Measurements from ENCODE around the gene CTNNA1. TPM values are rescaled to one million over a fixed set of nuclear protein-coding genes. Genes with fewer than 3 reads are reported as not detected.
"Not testable (repeated sequence)": the region's sequence is repeated elsewhere in the genome, so short reads cannot be mapped to it uniquely, and the experiment has no call there.

CTNNA1 gene
- total RNA-seq, 2 donors from 2014 or later, result 266 to 322 TPM

DNA sequence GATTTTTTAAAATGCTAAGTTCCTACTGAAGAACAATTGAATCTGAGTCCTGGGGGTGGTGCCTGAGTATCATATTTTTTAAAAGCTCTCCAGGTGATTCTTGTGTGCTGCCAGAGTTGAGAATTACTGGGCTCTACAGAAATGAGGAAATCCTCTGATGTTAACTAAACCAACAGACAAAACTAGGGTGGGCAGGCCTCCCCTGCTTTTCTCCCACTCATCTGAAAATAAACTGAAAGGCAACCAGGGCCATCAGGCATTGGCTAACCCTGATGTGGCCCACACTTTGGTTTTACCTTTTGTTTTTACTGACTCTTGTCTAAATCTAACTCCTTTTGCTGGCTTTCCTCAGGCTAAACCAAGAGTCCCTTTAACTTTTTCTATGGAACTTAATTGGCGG is 13.3 kb upstream of the CTNNA1 start:
- Histone ChIP-seq H3K4me3 (no peak overlapping the region), H3K27me3 (replicated peaks; ENCODE audit: insufficient read depth) (no peaks in the 10 kb centered on the region), H3K36me3 (no peaks in the 10 kb centered on the region), H3K9me3 (no peaks in the 10 kb centered on the region), H3K4me1 (ENCODE audit: control insufficient read depth in 1 of 2, low read depth in 2 of 2) (no peaks in the 10 kb centered on the region), H3K27ac (no peak overlapping the region)
- TF ChIP-seq, protein P1, sequence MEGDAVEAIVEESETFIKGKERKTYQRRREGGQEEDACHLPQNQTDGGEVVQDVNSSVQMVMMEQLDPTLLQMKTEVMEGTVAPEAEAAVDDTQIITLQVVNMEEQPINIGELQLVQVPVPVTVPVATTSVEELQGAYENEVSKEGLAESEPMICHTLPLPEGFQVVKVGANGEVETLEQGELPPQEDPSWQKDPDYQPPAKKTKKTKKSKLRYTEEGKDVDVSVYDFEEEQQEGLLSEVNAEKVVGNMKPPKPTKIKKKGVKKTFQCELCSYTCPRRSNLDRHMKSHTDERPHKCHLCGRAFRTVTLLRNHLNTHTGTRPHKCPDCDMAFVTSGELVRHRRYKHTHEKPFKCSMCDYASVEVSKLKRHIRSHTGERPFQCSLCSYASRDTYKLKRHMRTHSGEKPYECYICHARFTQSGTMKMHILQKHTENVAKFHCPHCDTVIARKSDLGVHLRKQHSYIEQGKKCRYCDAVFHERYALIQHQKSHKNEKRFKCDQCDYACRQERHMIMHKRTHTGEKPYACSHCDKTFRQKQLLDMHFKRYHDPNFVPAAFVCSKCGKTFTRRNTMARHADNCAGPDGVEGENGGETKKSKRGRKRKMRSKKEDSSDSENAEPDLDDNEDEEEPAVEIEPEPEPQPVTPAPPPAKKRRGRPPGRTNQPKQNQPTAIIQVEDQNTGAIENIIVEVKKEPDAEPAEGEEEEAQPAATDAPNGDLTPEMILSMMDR (IDR thresholded peaks at IDR 0.05), result no peak
- no peak for DNase-seq (ENCODE audit: low spot score)
- ATAC-seq (ENCODE audit: insufficient number of reproducible peaks, low FRiP score, low read depth), result no peak

DNA sequence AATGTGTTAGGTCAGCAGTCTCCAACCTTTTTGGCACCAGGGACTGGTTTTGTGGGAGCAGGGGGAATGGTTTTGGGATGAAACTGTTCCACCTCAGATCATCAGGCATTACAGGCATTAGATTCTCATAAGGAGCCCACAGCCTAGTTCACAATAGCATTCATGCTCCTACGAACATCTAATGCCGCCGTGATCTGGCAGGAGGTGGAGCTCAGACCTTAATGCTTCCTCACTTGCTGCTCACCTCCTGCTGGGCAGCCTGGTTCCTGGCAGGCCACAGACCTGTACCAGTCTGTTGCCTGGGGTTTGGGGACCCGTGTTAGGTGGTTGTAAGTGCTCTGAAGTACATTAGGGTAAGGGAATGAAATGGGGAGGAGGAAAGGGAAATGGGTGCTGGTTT is 9.7 kb upstream of the CTNNA1 start:
- TF ChIP-seq, protein P1 (IDR thresholded peaks at IDR 0.05), result no peak
- DNase-seq (ENCODE audit: low spot score), result no peak
- H3K27ac ChIP-seq, result no peak overlapping the region
- H3K4me1 ChIP-seq (ENCODE audit: control insufficient read depth in 1 of 2, low read depth in 2 of 2), result no peaks in the 10 kb centered on the region
- no peaks in the 10 kb centered on the region for H3K36me3 ChIP-seq
- H3K27me3 ChIP-seq (replicated peaks; ENCODE audit: insufficient read depth), result no peaks in the 10 kb centered on the region
- H3K9me3 ChIP-seq, result no peaks in the 10 kb centered on the region
- ATAC-seq (ENCODE audit: insufficient number of reproducible peaks, low FRiP score, low read depth), result no peak
- H3K4me3 ChIP-seq, result no peak overlapping the region

- no peak overlapping the region for H3K27ac ChIP-seq
- H3K27me3 ChIP-seq (replicated peaks; ENCODE audit: insufficient read depth), result no peaks in the 10 kb centered on the region
- TF ChIP-seq, protein P1 (IDR thresholded peaks at IDR 0.05), result no peak
- H3K4me3 ChIP-seq, result no peak overlapping the region
- ATAC-seq (ENCODE audit: insufficient number of reproducible peaks, low FRiP score, low read depth) (no peak), DNase-seq (ENCODE audit: low spot score) (no peak)
- H3K4me1 ChIP-seq (ENCODE audit: control insufficient read depth in 1 of 2, low read depth in 2 of 2), result no peaks in the 10 kb centered on the region
- H3K36me3 ChIP-seq, result no peaks in the 10 kb centered on the region
- no peaks in the 10 kb centered on the region for H3K9me3 ChIP-seq
Observed at GRCh38 chr5:138745268-138745667, 8.0 kb upstream of the CTNNA1 start.

DNA sequence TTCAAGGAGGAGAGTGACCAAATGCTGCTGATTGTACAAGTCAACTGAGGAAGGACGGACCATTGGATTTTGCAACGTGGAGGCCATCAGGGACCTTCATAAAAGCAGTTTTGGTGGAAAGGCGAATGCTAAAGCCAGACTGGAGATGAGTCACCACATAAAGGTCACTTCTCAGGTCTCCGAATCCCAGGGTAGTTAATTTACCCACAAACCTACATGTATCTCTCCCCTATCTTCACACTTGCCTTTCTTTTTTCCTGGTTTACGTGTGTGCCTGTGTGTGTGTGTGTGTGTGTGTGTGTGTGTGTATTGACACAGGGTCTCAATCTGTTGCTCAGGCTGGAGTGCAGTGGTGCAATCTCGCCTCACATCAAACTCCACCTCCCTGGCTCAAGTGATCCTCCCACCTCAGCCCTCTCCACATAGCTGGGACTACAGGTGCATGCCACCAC is 4.6 kb upstream of the CTNNA1 start:
- H3K4me1 ChIP-seq (ENCODE audit: control insufficient read depth in 1 of 2, low read depth in 2 of 2), result peaks cover 4 to 5% of the 10 kb centered on the region in 2 donors
- DNase-seq (ENCODE audit: low spot score) (no peak), ATAC-seq (ENCODE audit: insufficient number of reproducible peaks, low FRiP score, low read depth) (no peak)
- H3K27me3 ChIP-seq (replicated peaks; ENCODE audit: insufficient read depth), result no peaks in the 10 kb centered on the region
- no peak overlapping the region for H3K27ac ChIP-seq
- no peaks in the 10 kb centered on the region for H3K9me3 ChIP-seq
- H3K36me3 ChIP-seq, result no peaks in the 10 kb centered on the region
- TF ChIP-seq, protein P1 (IDR thresholded peaks at IDR 0.05), result no peak
- no peak overlapping the region for H3K4me3 ChIP-seq

GRCh38 chr5:138751344-138751743 is 1.9 kb upstream of the CTNNA1 start:
- not testable (repeated sequence) for H3K4me3 ChIP-seq; H3K27ac ChIP-seq; H3K36me3 ChIP-seq; H3K9me3 ChIP-seq; ATAC-seq (ENCODE audit: insufficient number of reproducible peaks, low FRiP score, low read depth); DNase-seq (ENCODE audit: low spot score); H3K27me3 ChIP-seq (replicated peaks; ENCODE audit: insufficient read depth)
- H3K4me1 ChIP-seq (ENCODE audit: control insufficient read depth in 1 of 2, low read depth in 2 of 2), result peaks cover 14 to 21% of the 10 kb centered on the region in 2 donors

- TF ChIP-seq, protein P1 (IDR thresholded peaks at IDR 0.05), result no peak
- DNase-seq (ENCODE audit: low spot score) (no peak), ATAC-seq (ENCODE audit: insufficient number of reproducible peaks, low FRiP score, low read depth) (no peak)
- Histone ChIP-seq H3K4me1 (ENCODE audit: control insufficient read depth in 1 of 2, low read depth in 2 of 2) (peaks cover 14 to 32% of the 10 kb centered on the region in 2 donors), H3K27ac (peak overlapping the region; percentile 99 to 100), H3K27me3 (replicated peaks; ENCODE audit: insufficient read depth) (no peaks in the 10 kb centered on the region), H3K4me3 (peak overlapping the region; percentile 100), H3K9me3 (no peaks in the 10 kb centered on the region), H3K36me3 (no peaks in the 10 kb centered on the region)
Observed at GRCh38 chr5:138752341-138752950, 779 bp upstream of the CTNNA1 start.

Measured in thoracic aorta (tissue), 2 donors.